GM12875 (cell line): Measurements from ENCODE around the gene CACNA2D3.

Experiments used
- H3K4me3 ChIP-seq: one replicate; pipeline ENCODE4 v1.5.1; 2011; ENCODE audit warnings: low read depth, low read length, control low read depth
- TF ChIP-seq, protein P1 (sequence below): IDR thresholded peaks from 2 replicates; pipeline ENCODE4 v1.5.1; 2011; ENCODE audit warnings: low read depth, mild to moderate bottlenecking, control low read depth, inconsistent platforms, low read length, moderate library complexity, borderline replicate concordance; ENCODE audit not compliant: insufficient read depth

Gene CACNA2D3

DNA sequence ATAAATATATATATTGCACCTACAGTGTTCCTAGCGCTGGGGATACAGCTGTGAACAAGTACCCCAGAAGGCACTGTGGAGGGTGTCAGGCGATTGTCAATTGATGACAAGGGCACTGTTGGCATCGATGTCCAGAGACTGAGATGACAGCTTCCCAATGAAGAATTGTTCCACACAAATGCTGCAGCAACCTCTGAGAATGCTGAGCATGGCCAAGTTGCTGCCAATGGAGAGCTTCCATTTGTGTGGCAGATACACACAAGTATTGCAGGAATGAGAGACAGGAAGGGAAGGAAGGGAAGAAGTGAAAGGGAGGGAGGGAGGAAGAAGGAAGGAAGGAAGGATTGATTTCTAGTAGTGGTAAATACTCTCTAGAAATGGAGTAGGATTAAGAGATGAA is 783.6 kb downstream of the CACNA2D3 start:
- H3K4me3 ChIP-seq: no peak overlapping the region
- TF ChIP-seq, protein P1, sequence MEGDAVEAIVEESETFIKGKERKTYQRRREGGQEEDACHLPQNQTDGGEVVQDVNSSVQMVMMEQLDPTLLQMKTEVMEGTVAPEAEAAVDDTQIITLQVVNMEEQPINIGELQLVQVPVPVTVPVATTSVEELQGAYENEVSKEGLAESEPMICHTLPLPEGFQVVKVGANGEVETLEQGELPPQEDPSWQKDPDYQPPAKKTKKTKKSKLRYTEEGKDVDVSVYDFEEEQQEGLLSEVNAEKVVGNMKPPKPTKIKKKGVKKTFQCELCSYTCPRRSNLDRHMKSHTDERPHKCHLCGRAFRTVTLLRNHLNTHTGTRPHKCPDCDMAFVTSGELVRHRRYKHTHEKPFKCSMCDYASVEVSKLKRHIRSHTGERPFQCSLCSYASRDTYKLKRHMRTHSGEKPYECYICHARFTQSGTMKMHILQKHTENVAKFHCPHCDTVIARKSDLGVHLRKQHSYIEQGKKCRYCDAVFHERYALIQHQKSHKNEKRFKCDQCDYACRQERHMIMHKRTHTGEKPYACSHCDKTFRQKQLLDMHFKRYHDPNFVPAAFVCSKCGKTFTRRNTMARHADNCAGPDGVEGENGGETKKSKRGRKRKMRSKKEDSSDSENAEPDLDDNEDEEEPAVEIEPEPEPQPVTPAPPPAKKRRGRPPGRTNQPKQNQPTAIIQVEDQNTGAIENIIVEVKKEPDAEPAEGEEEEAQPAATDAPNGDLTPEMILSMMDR: no peak

DNA sequence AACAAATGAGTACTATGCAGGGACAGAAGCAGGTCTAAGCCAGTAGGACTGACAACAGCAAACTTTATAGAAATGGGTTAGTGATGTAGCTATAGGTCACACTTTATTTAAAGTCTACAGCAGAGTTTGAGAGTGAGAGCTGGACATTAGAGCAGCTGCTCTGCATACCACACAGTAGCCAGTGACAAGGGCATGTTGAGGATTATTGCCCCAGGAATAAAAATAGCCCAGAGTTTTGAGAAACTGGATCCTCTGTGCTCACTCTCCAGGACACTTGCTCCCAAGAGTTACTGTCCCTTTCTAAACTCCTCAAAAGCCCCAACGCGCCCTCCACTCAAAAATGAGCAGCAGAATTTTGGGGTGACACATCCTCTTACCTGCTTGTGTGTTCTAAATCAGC is 784.4 kb downstream of the CACNA2D3 start:
- TF ChIP-seq, protein P1: no peak
- no peak overlapping the region for H3K4me3 ChIP-seq

GRCh38 chr3:54909191-54909590 is 786.8 kb downstream of the CACNA2D3 start:
- TF ChIP-seq, protein P1: no peak
- no peak overlapping the region for H3K4me3 ChIP-seq

DNA sequence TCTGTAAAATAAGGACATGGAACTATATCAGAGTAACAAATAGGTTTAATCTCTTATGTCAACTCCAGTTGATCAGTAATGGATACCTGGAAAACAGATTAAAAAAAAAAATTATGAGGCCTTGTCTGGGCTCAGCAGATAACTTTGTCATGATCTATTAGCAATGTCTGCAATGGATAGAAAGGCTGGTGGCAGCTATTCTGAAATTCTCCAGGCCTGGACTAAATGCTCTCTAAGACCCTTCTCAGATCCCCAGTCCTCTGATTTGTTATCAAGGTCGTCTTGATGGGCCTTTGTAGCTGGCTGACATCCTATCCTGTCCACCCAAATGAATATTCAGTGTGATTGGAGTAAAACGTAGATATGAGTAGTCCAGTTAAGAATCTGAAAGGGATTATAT is 791.8 kb downstream of the CACNA2D3 start:
- TF ChIP-seq, protein P1: no peak
- no peak overlapping the region for H3K4me3 ChIP-seq

- TF ChIP-seq, protein P1: no peak
- no peak overlapping the region for H3K4me3 ChIP-seq
These were observed 792.8 kb downstream of the CACNA2D3 start for GRCh38 chr3:54915181-54915580.

DNA sequence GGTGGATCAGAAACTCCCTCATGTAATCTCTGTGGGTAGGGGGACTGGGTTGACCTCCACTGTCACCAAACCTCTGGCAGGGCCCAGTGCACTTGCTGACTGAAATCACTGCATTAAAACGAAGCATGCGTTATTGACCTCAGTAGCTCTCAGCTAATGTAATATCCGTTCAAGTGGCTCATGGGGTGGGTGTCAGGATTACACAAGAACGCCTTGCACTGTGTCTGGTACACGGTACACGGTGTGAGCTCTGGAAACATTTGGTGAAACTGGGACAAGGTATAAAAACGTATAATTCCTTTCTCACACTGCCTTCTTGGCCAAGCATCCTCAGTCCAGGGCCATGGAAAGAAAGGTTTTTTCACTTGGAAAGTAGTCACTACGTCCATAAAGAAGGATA is 793.6 kb downstream of the CACNA2D3 start:
- no peak overlapping the region for H3K4me3 ChIP-seq
- TF ChIP-seq, protein P1: no peak

GRCh38 chr3:54916732-54917131 is 794.4 kb downstream of the CACNA2D3 start:
- H3K4me3 ChIP-seq: no peak overlapping the region
- TF ChIP-seq, protein P1: no peak
